ENCODE data around the gene PTPRD.

DNA sequence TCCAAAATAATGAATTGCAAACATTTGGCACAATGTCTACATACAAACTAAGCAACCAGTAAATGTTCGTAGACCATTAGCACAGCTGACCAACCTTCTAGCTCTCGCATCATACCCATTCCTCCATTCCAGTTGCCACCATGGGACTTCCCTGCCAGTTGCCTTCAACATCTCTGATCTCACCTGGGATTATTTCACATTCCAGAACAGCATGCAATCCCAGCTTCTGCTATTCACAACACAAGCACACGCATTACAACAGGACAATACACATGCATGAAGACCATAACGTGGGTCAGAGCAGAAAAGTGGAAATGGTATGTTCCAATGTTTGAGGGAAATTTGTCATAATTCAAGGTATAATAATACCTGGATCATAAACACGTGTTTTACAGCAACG, 1965.0 kb downstream of the PTPRD start:
- TF ChIP-seq, protein P1, sequence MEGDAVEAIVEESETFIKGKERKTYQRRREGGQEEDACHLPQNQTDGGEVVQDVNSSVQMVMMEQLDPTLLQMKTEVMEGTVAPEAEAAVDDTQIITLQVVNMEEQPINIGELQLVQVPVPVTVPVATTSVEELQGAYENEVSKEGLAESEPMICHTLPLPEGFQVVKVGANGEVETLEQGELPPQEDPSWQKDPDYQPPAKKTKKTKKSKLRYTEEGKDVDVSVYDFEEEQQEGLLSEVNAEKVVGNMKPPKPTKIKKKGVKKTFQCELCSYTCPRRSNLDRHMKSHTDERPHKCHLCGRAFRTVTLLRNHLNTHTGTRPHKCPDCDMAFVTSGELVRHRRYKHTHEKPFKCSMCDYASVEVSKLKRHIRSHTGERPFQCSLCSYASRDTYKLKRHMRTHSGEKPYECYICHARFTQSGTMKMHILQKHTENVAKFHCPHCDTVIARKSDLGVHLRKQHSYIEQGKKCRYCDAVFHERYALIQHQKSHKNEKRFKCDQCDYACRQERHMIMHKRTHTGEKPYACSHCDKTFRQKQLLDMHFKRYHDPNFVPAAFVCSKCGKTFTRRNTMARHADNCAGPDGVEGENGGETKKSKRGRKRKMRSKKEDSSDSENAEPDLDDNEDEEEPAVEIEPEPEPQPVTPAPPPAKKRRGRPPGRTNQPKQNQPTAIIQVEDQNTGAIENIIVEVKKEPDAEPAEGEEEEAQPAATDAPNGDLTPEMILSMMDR (IDR thresholded peaks at IDR 0.05) = no peak
- TF ChIP-seq POLR2A (IDR thresholded peaks at IDR 0.05) = no peak
- TF ChIP-seq POLR2AphosphoS5 (IDR thresholded peaks at IDR 0.05) = no peak
